ENCODE measurements around the gene CDKN1C.

CDKN1C gene

GRCh38 chr11:2833716-2834502 is 51.7 kb downstream of the CDKN1C start:
- H3K4me3 ChIP-seq (ENCODE audit: low read depth, low read length), result no peak overlapping the region

Measured in iPS-11a (cell line).